Measurements from ENCODE around the gene ARMC5.

Gene ARMC5

DNA sequence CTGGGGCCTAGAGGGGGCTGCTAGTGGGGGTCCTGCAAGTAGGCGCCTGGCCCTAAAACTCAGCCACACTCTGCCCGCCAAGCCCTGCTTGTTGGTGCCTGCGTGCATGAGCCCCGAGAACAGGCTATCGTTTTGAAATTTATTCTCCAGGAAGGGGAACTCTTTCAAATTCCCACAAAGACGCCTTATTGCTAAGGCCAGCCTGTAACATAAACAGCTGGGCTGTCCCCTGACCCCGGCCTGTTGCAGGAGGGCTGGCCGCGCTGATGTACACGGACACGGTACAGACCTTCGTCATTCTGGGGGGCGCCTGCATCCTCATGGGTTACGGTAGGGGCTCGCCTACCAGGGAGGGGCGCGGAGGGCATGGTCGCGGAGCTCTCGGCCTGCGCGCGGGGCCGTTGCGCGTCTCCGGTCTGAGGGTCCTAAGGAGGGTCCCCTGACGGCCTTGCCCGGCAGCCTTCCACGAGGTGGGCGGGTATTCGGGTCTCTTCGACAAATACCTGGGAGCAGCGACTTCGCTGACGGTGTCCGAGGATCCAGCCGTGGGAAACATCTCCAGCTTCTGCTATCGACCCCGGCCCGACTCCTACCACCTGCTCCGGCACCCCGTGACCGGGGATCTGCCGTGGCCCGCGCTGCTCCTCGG is 27.9 kb downstream of the ARMC5 start:
- DNase-seq (ENCODE audit: low spot score) = peak; percentile 42
- in situ Hi-C loops (cut with MboI; ENCODE audit: low pct_unique_long_range_greater_than_20kb, low sequenced_read_pairs, unreplicated experiment) = no loop called here
- TF ChIP-seq, protein P1, sequence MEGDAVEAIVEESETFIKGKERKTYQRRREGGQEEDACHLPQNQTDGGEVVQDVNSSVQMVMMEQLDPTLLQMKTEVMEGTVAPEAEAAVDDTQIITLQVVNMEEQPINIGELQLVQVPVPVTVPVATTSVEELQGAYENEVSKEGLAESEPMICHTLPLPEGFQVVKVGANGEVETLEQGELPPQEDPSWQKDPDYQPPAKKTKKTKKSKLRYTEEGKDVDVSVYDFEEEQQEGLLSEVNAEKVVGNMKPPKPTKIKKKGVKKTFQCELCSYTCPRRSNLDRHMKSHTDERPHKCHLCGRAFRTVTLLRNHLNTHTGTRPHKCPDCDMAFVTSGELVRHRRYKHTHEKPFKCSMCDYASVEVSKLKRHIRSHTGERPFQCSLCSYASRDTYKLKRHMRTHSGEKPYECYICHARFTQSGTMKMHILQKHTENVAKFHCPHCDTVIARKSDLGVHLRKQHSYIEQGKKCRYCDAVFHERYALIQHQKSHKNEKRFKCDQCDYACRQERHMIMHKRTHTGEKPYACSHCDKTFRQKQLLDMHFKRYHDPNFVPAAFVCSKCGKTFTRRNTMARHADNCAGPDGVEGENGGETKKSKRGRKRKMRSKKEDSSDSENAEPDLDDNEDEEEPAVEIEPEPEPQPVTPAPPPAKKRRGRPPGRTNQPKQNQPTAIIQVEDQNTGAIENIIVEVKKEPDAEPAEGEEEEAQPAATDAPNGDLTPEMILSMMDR (IDR thresholded peaks at IDR 0.05; ENCODE audit: extremely low read depth, insufficient read depth, missing control alignments) = no peak

DNA sequence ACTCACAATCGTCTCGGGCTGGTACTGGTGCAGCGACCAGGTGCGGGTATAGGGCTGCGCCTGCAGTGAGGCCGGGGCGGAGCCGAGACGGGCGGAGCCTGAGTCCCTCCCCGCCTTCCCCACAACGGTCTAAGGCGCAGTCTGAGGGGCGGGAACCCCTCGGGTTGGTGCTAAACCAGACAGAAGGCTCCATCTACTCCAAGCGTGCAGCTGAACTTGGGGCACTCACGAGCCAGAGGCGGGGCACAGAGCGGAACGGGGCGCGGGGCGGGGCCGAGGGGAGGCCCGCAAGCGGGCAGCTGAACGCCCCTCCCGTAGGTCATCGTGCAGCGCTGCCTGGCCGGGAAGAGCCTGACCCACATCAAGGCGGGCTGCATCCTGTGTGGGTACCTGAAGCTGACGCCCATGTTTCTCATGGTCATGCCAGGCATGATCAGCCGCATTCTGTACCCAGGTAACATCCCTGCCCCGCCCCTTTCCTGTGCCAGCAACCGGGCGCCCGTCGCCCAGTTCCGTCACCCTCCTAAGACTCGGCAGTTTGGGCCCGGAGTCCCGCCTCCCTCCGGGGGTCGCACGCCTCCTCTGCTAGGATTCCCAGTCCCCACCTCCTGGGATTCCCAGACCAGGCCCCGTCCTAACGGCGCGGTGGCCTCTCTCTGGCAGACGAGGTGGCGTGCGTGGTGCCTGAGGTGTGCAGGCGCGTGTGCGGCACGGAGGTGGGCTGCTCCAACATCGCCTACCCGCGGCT is 28.6 kb downstream of the ARMC5 start:
- TF ChIP-seq, protein P1 (IDR thresholded peaks at IDR 0.05; ENCODE audit: extremely low read depth, insufficient read depth, missing control alignments) = no peak
- in situ Hi-C loops (cut with MboI; ENCODE audit: low pct_unique_long_range_greater_than_20kb, low sequenced_read_pairs, unreplicated experiment) = no loop called here
- DNase-seq (ENCODE audit: low spot score) = peak; percentile 90

DNA sequence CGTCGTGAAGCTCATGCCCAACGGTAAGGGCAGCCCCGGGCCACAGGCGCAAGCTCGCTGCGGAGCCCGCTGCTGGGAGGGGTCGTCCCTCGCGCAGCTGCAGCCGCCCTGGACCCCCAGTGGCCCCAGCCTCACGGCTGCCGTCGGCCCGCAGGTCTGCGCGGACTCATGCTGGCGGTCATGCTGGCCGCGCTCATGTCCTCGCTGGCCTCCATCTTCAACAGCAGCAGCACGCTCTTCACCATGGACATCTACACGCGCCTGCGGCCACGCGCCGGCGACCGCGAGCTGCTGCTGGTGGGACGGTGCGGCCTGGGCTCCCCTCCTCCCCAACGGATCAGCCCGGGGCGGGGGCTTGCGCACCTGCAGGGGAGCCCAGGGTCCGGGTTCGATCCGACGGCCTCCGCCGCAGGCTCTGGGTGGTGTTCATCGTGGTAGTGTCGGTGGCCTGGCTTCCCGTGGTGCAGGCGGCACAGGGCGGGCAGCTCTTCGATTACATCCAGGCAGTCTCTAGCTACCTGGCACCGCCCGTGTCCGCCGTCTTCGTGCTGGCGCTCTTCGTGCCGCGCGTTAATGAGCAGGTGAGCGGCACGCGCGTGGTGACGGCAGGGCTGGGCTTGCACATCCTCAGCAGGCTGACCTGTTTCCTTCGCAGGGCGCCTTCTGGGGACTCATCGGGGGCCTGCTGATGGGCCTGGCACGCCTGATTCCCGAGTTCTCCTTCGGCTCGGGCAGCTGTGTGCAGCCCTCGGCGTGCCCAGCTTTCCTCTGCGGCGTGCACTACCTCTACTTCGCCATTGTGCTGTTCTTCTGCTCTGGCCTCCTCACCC is 29.4 kb downstream of the ARMC5 start:
- DNase-seq (ENCODE audit: low spot score) = no peak
- TF ChIP-seq, protein P1 (IDR thresholded peaks at IDR 0.05; ENCODE audit: extremely low read depth, insufficient read depth, missing control alignments) = no peak
- in situ Hi-C loops (cut with MboI; ENCODE audit: low pct_unique_long_range_greater_than_20kb, low sequenced_read_pairs, unreplicated experiment) = no loop called here

DNA sequence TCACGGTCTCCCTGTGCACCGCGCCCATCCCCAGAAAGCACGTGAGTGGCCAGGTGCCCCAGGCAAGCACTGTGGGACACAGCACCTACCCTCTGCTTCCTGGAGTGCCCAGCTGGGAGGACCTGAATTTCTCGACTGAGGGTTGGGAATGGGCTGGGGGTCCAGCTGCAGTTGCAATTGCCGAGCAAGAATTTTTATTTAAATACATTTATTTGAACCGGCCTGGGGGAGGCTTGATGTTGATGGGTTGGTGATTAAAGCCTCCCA is 29.9 kb downstream of the ARMC5 start:
- no peak for DNase-seq (ENCODE audit: low spot score)
- TF ChIP-seq, protein P1 (IDR thresholded peaks at IDR 0.05; ENCODE audit: extremely low read depth, insufficient read depth, missing control alignments) = no peak
- in situ Hi-C loops (cut with MboI; ENCODE audit: low pct_unique_long_range_greater_than_20kb, low sequenced_read_pairs, unreplicated experiment) = no loop called here

DNA sequence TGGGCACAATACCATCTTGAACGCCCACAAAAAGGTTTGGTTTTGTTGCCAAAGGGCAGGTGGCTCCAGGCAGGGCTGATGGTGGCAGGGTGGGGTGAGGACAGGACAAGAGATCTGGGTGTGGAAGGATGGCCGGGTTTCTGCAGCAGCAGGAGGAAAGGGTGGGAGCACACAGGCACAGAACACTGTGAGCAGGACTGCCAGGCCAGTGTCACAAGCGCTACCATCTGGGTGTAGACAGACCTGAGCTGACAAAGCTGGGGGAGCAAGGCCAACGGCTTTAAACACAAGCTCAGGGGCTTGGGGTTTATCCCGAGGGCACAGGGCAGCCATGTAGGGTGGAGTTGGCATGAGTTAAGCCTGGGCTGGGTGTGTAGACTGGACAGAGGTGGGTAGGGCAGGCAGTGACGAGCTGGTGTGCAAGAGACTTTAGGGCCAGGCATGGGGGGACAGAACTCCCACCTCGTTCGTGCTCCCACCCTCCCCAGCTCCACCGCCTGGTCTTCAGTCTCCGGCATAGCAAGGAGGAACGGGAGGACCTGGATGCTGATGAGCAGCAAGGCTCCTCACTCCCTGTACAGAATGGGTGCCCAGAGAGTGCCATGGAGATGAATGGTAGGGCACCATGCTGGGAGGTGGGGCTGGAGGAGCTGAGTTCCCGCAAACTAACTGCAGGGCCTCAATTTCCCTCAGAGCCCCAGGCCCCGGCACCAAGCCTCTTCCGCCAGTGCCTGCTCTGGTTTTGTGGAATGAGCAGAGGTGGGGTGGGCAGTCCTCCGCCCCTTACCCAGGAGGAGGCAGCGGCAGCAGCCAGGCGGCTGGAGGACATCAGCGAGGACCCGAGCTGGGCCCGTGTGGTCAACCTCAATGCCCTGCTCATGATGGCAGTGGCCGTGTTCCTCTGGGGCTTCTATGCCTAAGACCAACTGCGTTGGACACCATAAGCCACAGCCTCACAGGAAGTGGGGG is 30.6 kb downstream of the ARMC5 start:
- TF ChIP-seq, protein P1 (IDR thresholded peaks at IDR 0.05; ENCODE audit: extremely low read depth, insufficient read depth, missing control alignments) = no peak
- DNase-seq (ENCODE audit: low spot score) = no peak
- in situ Hi-C loops (cut with MboI; ENCODE audit: low pct_unique_long_range_greater_than_20kb, low sequenced_read_pairs, unreplicated experiment) = no loop called here
